WTC11 (cell line): ENCODE measurements around the gene ACOXL. TPM values are rescaled to one million over a fixed set of nuclear protein-coding genes. Genes with fewer than 3 reads are reported as not detected.

Experiments
- ATAC-seq: fragments of 200-7000 bp; cut with Tn5 transposase; 2 replicates; pipeline ENCODE4 v1.10.0; 2021; ENCODE audit warnings: mild to moderate bottlenecking, moderate library complexity
- CTCF ChIA-PET: fragments of 300-600 bp; sonication (Branson Sonifier 250); formaldehyde crosslinking; loops from one replicate; lab custom pipeline; 2021; ENCODE audit warnings: antibody characterized with exemption; lab: Charles Lee
- POLR2A ChIA-PET: fragments of 350-600 bp; sonication (Branson Sonifier 250); formaldehyde crosslinking; loops from one replicate; lab custom pipeline; 2021; ENCODE audit warnings: antibody characterized with exemption; lab: Charles Lee
- DNase-seq: peaks from one replicate; pipeline ENCODE4 v3.0.0; 2021; ENCODE audit warnings: low spot score
- H3K27ac Mint-ChIP-seq: 2 replicates; pipeline ENCODE4 v1.8.0; 2021; ENCODE audit warnings: mixed read lengths
- H3K27me3 Mint-ChIP-seq: 2 replicates; pipeline ENCODE4 v1.8.0; 2021; ENCODE audit warnings: low read depth, mild to moderate bottlenecking, moderate library complexity, mixed read lengths
- H3K36me3 Mint-ChIP-seq: 2 replicates; pipeline ENCODE4 v1.8.0; 2021; ENCODE audit warnings: mixed read lengths
- H3K4me1 Mint-ChIP-seq: 2 replicates; pipeline ENCODE4 v1.8.0; 2022; ENCODE audit warnings: mixed read lengths
- H3K4me3 Mint-ChIP-seq: 2 replicates; pipeline ENCODE4 v1.8.0; 2021; ENCODE audit warnings: mild to moderate bottlenecking, moderate library complexity, mixed read lengths
- H3K9me3 Mint-ChIP-seq: 2 replicates; pipeline ENCODE4 v1.8.0; 2021; ENCODE audit warnings: mixed read lengths
- ATF6 ChIP-seq: sonication (generic); formaldehyde crosslinking; IDR thresholded peaks from 2 replicates; pipeline ENCODE4 v1.8.1; 2023; ENCODE audit warnings: mild to moderate bottlenecking, missing genetic modification reagents
- CREM ChIP-seq: sonication (generic); formaldehyde crosslinking; IDR thresholded peaks from 2 replicates; pipeline ENCODE4 v1.8.1; 2022; ENCODE audit warnings: mild to moderate bottlenecking, missing genetic modification reagents, moderate library complexity
- FOXP4 ChIP-seq: sonication (generic); formaldehyde crosslinking; IDR thresholded peaks from 2 replicates; pipeline ENCODE4 v1.8.0; 2022; ENCODE audit warnings: mild to moderate bottlenecking, missing genetic modification reagents
- GRHL2 ChIP-seq: fragments of 250-450 bp; sonication (Bioruptor Pico); IDR thresholded peaks from 2 replicates; pipeline ENCODE4 v1.8.0; 2022; ENCODE audit warnings: mild to moderate bottlenecking, moderate library complexity; ENCODE audit not compliant: insufficient replicate concordance, severe bottlenecking
- GTF2I ChIP-seq: fragments of 250-450 bp; sonication (Bioruptor Pico); conservative IDR thresholded peaks from 2 replicates; pipeline ENCODE4 v1.4.0; 2021; ENCODE audit warnings: mild to moderate bottlenecking
- HMGA2 ChIP-seq: fragments of 250-450 bp; sonication (Bioruptor Pico); IDR thresholded peaks from 2 replicates; pipeline ENCODE4 v1.4.0; 2021; ENCODE audit warnings: mild to moderate bottlenecking, moderate library complexity
- MXD4 ChIP-seq: fragments of 250-450 bp; sonication (Bioruptor Pico); IDR thresholded peaks from 2 replicates; pipeline ENCODE4 v1.8.0; 2021; ENCODE audit warnings: mild to moderate bottlenecking, moderate library complexity, borderline replicate concordance
- NFYB ChIP-seq: sonication (generic); formaldehyde crosslinking; conservative IDR thresholded peaks from 2 replicates; pipeline ENCODE4 v1.8.0; 2022; ENCODE audit warnings: low read depth, missing genetic modification reagents
- SMAD4 ChIP-seq: sonication (generic); formaldehyde crosslinking; IDR thresholded peaks from 2 replicates; pipeline ENCODE4 v1.8.0; 2022; ENCODE audit warnings: mild to moderate bottlenecking, missing genetic modification reagents
- SOX15 ChIP-seq: fragments of 250-450 bp; sonication (Bioruptor Pico); IDR thresholded peaks from 2 replicates; pipeline ENCODE4 v1.9.0; 2021; ENCODE audit warnings: mild to moderate bottlenecking
- SP1 ChIP-seq: sonication (generic); formaldehyde crosslinking; conservative IDR thresholded peaks from 2 replicates; pipeline ENCODE4 v1.8.1; 2022; ENCODE audit warnings: missing genetic modification reagents
- TEAD1 ChIP-seq: sonication (generic); formaldehyde crosslinking; IDR thresholded peaks from 2 replicates; pipeline ENCODE4 v1.8.0; 2022; ENCODE audit warnings: mild to moderate bottlenecking, missing genetic modification reagents
- ZNF396 ChIP-seq: fragments of 250-450 bp; sonication (Bioruptor Pico); IDR thresholded peaks from 2 replicates; pipeline ENCODE4 v1.8.0; 2021; ENCODE audit warnings: mild to moderate bottlenecking, moderate library complexity, borderline replicate concordance
- ZNF423 ChIP-seq: fragments of 250-450 bp; sonication (Bioruptor Pico); IDR thresholded peaks from 2 replicates; pipeline ENCODE4 v2.1.2; 2022; ENCODE audit warnings: mild to moderate bottlenecking, moderate library complexity
- total RNA-seq: library from RNA; stranded (reverse); gene quantifications from 3 replicates; pipeline ENCODE4 v1.2.3, GENCODE V29; 2021
- TF ChIP-seq, protein P1 (sequence below): fragments of 250-450 bp; sonication (Bioruptor Pico); IDR thresholded peaks from 2 replicates; pipeline ENCODE4 v1.9.0; 2021; ENCODE audit warnings: mild to moderate bottlenecking, borderline replicate concordance
- TF ChIP-seq, protein P2 (sequence below): sonication (generic); formaldehyde crosslinking; IDR thresholded peaks from 2 replicates; pipeline ENCODE4 v1.8.1; 2022; ENCODE audit warnings: low read depth, missing genetic modification reagents, borderline replicate concordance
- TF ChIP-seq, protein P3 (sequence below): fragments of 250-450 bp; sonication (Bioruptor Pico); IDR thresholded peaks from 2 replicates; pipeline ENCODE4 v1.8.0; 2021; ENCODE audit warnings: mild to moderate bottlenecking
- TF ChIP-seq, protein P4 (sequence below): sonication (generic); formaldehyde crosslinking; conservative IDR thresholded peaks from 2 replicates; pipeline ENCODE4 v1.8.1; 2023; ENCODE audit warnings: mild to moderate bottlenecking, low read depth, missing genetic modification reagents, moderate library complexity
- TF ChIP-seq, protein P5 (sequence below): sonication (generic); formaldehyde crosslinking; IDR thresholded peaks from 2 replicates; pipeline ENCODE4 v1.8.0; 2023; ENCODE audit warnings: missing genetic modification reagents
- TF ChIP-seq, protein P6 (sequence below): sonication (generic); formaldehyde crosslinking; IDR thresholded peaks from 2 replicates; pipeline ENCODE4 v1.8.1; 2023; ENCODE audit warnings: mild to moderate bottlenecking, missing genetic modification reagents, moderate library complexity

The ACOXL gene
- total RNA-seq, 1 experiment from 2014 or later: 14.9 TPM

- H3K9me3 Mint-ChIP-seq: peaks cover 13% of the 10 kb centered on the region
- ATAC-seq (no peak), DNase-seq (no peak)
- no peak overlapping the region for H3K27ac Mint-ChIP-seq
- peaks cover 36% of the 10 kb centered on the region for H3K4me1 Mint-ChIP-seq
- no peak overlapping the region for H3K4me3 Mint-ChIP-seq
- POLR2A ChIA-PET: no interaction called here
- H3K27me3 Mint-ChIP-seq: peaks cover 7% of the 10 kb centered on the region; the same call in 1 of the 2 replicates
- CTCF ChIA-PET: no interaction called here
- peaks cover 35% of the 10 kb centered on the region for H3K36me3 Mint-ChIP-seq
- TF ChIP-seq ZNF396 (no peak), HMGA2 (CRISPR knock-in tag) (no peak)
- TF ChIP-seq, protein P1, sequence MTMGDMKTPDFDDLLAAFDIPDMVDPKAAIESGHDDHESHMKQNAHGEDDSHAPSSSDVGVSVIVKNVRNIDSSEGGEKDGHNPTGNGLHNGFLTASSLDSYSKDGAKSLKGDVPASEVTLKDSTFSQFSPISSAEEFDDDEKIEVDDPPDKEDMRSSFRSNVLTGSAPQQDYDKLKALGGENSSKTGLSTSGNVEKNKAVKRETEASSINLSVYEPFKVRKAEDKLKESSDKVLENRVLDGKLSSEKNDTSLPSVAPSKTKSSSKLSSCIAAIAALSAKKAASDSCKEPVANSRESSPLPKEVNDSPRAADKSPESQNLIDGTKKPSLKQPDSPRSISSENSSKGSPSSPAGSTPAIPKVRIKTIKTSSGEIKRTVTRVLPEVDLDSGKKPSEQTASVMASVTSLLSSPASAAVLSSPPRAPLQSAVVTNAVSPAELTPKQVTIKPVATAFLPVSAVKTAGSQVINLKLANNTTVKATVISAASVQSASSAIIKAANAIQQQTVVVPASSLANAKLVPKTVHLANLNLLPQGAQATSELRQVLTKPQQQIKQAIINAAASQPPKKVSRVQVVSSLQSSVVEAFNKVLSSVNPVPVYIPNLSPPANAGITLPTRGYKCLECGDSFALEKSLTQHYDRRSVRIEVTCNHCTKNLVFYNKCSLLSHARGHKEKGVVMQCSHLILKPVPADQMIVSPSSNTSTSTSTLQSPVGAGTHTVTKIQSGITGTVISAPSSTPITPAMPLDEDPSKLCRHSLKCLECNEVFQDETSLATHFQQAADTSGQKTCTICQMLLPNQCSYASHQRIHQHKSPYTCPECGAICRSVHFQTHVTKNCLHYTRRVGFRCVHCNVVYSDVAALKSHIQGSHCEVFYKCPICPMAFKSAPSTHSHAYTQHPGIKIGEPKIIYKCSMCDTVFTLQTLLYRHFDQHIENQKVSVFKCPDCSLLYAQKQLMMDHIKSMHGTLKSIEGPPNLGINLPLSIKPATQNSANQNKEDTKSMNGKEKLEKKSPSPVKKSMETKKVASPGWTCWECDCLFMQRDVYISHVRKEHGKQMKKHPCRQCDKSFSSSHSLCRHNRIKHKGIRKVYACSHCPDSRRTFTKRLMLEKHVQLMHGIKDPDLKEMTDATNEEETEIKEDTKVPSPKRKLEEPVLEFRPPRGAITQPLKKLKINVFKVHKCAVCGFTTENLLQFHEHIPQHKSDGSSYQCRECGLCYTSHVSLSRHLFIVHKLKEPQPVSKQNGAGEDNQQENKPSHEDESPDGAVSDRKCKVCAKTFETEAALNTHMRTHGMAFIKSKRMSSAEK (CRISPR knock-in tag): no peak
- TF ChIP-seq, protein P2, sequence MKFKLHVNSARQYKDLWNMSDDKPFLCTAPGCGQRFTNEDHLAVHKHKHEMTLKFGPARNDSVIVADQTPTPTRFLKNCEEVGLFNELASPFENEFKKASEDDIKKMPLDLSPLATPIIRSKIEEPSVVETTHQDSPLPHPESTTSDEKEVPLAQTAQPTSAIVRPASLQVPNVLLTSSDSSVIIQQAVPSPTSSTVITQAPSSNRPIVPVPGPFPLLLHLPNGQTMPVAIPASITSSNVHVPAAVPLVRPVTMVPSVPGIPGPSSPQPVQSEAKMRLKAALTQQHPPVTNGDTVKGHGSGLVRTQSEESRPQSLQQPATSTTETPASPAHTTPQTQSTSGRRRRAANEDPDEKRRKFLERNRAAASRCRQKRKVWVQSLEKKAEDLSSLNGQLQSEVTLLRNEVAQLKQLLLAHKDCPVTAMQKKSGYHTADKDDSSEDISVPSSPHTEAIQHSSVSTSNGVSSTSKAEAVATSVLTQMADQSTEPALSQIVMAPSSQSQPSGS: no peak
These were observed 72.5 kb downstream of the ACOXL start for GRCh38 chr2:110804915-110805314.

GRCh38 chr2:110805894-110806452 is 73.6 kb downstream of the ACOXL start:
- Mint-ChIP-seq H3K36me3 (peaks cover 36% of the 10 kb centered on the region), H3K27ac (no peak overlapping the region)
- POLR2A ChIA-PET: no interaction called here

More at GRCh38 chr2:110805894-110806452, 73.6 kb downstream of the ACOXL start:
- DNase-seq (no peak), ATAC-seq (no peak)
- CTCF ChIA-PET: no interaction called here
- Mint-ChIP-seq H3K9me3 (peaks cover 10% of the 10 kb centered on the region), H3K27me3 (peaks cover 5% of the 10 kb centered on the region; the same call in 1 of the 2 replicates), H3K4me3 (no peak overlapping the region), H3K4me1 (peaks cover 29% of the 10 kb centered on the region)
- TF ChIP-seq FOXP4 (CRISPR knock-in tag) (no peak), ATF6 (no peak), ZNF423 (CRISPR knock-in tag) (no peak), MXD4 (no peak), CREM (CRISPR knock-in tag) (no peak), SP1 (CRISPR knock-in tag) (no peak), GRHL2 (no peak), NFYB (no peak), TEAD1 (no peak), SOX15 (no peak), SMAD4 (CRISPR knock-in tag) (no peak), GTF2I (CRISPR knock-in tag) (no peak)
- TF ChIP-seq, protein P3, sequence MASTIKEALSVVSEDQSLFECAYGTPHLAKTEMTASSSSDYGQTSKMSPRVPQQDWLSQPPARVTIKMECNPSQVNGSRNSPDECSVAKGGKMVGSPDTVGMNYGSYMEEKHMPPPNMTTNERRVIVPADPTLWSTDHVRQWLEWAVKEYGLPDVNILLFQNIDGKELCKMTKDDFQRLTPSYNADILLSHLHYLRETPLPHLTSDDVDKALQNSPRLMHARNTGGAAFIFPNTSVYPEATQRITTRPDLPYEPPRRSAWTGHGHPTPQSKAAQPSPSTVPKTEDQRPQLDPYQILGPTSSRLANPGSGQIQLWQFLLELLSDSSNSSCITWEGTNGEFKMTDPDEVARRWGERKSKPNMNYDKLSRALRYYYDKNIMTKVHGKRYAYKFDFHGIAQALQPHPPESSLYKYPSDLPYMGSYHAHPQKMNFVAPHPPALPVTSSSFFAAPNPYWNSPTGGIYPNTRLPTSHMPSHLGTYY (CRISPR knock-in tag): no peak
- TF ChIP-seq, protein P4, sequence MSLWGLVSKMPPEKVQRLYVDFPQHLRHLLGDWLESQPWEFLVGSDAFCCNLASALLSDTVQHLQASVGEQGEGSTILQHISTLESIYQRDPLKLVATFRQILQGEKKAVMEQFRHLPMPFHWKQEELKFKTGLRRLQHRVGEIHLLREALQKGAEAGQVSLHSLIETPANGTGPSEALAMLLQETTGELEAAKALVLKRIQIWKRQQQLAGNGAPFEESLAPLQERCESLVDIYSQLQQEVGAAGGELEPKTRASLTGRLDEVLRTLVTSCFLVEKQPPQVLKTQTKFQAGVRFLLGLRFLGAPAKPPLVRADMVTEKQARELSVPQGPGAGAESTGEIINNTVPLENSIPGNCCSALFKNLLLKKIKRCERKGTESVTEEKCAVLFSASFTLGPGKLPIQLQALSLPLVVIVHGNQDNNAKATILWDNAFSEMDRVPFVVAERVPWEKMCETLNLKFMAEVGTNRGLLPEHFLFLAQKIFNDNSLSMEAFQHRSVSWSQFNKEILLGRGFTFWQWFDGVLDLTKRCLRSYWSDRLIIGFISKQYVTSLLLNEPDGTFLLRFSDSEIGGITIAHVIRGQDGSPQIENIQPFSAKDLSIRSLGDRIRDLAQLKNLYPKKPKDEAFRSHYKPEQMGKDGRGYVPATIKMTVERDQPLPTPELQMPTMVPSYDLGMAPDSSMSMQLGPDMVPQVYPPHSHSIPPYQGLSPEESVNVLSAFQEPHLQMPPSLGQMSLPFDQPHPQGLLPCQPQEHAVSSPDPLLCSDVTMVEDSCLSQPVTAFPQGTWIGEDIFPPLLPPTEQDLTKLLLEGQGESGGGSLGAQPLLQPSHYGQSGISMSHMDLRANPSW: no peak
- TF ChIP-seq, protein P5, sequence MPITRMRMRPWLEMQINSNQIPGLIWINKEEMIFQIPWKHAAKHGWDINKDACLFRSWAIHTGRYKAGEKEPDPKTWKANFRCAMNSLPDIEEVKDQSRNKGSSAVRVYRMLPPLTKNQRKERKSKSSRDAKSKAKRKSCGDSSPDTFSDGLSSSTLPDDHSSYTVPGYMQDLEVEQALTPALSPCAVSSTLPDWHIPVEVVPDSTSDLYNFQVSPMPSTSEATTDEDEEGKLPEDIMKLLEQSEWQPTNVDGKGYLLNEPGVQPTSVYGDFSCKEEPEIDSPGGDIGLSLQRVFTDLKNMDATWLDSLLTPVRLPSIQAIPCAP (CRISPR knock-in tag): no peak
- TF ChIP-seq, protein P6, sequence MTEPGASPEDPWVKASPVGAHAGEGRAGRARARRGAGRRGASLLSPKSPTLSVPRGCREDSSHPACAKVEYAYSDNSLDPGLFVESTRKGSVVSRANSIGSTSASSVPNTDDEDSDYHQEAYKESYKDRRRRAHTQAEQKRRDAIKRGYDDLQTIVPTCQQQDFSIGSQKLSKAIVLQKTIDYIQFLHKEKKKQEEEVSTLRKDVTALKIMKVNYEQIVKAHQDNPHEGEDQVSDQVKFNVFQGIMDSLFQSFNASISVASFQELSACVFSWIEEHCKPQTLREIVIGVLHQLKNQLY (CRISPR knock-in tag): no peak
